AG09319 (cell line): ENCODE data around the gene CENPS.
"Not testable (repeated sequence)": the region's sequence is repeated elsewhere in the genome, so short reads cannot be mapped to it uniquely, and the experiment has no call there.

Source experiments
- DNase-seq: peaks from one replicate; pipeline ENCODE4 v3.0.0-alpha.2; 2010; ENCODE audit warnings: low read depth; ENCODE audit errors: extremely low read depth
- TF ChIP-seq, protein P1 (sequence below): IDR thresholded peaks from 2 replicates; pipeline ENCODE4 v1.5.1; 2011; ENCODE audit warnings: low read depth, mild to moderate bottlenecking, inconsistent platforms, low read length, moderate library complexity

Gene CENPS

DNA sequence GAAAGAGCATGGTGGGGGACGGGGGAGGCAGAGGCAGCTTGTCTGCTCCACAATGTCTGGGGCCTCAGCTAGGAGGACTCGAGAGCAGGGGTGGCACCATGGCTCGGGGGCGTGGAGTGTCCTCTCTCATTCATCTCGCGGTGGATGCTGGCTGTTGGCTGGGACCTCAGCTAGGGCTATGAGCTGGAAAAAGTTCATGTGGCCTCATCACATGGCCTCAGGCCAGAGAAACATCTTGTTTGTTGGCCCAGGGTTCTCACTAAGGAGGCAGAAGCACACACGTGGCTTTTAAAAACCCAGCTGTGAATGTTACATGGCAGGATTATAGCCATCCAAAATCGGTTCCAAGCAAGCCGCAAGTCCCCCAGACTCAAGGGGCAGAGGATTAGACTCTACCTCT, 6.2 kb upstream of the CENPS start:
- no peak for DNase-seq
- TF ChIP-seq, protein P1, sequence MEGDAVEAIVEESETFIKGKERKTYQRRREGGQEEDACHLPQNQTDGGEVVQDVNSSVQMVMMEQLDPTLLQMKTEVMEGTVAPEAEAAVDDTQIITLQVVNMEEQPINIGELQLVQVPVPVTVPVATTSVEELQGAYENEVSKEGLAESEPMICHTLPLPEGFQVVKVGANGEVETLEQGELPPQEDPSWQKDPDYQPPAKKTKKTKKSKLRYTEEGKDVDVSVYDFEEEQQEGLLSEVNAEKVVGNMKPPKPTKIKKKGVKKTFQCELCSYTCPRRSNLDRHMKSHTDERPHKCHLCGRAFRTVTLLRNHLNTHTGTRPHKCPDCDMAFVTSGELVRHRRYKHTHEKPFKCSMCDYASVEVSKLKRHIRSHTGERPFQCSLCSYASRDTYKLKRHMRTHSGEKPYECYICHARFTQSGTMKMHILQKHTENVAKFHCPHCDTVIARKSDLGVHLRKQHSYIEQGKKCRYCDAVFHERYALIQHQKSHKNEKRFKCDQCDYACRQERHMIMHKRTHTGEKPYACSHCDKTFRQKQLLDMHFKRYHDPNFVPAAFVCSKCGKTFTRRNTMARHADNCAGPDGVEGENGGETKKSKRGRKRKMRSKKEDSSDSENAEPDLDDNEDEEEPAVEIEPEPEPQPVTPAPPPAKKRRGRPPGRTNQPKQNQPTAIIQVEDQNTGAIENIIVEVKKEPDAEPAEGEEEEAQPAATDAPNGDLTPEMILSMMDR = peak; percentile 11

DNA sequence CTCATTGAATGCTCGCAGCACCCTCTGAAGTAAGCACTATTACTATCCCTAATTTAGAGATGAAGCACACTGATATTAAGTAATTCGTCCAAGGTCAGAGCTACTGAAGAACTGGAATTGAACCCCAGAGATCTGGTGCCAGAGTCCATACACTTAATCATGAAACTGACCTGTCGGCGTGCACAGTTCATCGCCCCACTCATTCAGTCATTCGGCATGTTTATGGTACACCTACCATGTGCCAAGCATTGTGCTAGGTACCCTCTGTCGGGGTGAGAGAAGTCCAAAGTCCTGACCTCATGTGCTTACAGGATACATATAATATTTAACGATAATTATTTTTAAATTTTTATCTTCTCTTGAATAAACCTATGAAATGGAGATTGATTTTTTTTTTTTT, 5.6 kb upstream of the CENPS start:
- DNase-seq = no peak
- TF ChIP-seq, protein P1 = no peak

DNA sequence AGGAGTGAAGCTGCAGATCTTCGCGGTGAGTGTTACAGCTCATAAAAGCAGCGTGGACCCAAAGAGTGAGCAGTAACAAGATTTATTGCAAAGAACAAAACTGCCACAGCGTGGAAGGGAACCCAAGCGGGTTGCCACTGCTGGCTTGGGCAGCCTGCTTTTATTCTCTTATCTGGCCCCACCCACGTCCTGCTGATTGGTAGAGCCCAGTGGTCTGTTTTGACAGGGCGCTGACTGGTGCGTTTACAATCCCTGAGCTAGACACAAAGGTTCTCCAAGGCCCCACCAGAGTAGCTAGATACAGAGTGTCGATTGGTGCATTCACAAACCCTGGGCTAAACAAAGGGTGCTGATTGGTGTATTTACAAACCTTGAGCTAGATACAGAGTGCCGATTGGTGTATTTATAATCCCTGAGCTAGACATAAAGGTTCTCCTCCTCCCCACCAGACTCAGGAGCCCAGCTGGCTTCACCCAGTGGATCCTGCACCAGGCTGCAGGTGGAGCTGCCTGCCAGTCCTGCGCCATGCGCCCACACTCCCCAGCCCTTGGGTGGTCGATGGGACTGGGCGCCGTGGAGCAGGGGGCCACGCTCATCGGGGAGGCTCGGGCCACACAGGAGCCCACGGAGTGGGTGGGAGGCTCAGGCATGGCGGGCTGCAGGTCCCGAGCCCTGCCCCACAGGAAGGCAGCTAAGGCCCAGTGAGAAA, 4.3 kb upstream of the CENPS start:
- DNase-seq = not testable (repeated sequence)

DNA sequence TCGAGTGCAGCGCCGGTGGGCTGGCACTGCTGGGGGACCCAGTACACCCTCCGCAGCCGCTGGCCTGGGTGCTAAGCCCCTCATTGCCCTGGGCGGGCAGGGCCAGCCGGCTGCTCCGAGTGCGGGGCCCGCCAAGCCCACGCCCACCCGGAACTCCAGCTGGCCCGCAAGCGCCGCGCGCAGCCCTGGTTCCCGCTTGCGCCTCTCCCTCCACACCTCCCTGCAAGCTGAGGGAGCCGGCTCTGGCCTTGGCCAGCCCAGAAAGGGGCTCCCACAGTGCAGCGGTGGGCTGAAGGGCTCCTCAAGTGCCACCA, 3.7 kb upstream of the CENPS start:
- DNase-seq = not testable (repeated sequence)

- DNase-seq = no peak
- TF ChIP-seq, protein P1 = no peak
Measured at GRCh38 chr1:10428984-10429383, 1.2 kb upstream of the CENPS start.

- no peak for DNase-seq
- TF ChIP-seq, protein P1 = no peak
Measured at GRCh38 chr1:10429868-10430215, 391 bp upstream of the CENPS start.

- no peak for DNase-seq
- TF ChIP-seq, protein P1 = no peak
Measured at GRCh38 chr1:10431070-10431730, 967 bp downstream of the CENPS start.

DNA sequence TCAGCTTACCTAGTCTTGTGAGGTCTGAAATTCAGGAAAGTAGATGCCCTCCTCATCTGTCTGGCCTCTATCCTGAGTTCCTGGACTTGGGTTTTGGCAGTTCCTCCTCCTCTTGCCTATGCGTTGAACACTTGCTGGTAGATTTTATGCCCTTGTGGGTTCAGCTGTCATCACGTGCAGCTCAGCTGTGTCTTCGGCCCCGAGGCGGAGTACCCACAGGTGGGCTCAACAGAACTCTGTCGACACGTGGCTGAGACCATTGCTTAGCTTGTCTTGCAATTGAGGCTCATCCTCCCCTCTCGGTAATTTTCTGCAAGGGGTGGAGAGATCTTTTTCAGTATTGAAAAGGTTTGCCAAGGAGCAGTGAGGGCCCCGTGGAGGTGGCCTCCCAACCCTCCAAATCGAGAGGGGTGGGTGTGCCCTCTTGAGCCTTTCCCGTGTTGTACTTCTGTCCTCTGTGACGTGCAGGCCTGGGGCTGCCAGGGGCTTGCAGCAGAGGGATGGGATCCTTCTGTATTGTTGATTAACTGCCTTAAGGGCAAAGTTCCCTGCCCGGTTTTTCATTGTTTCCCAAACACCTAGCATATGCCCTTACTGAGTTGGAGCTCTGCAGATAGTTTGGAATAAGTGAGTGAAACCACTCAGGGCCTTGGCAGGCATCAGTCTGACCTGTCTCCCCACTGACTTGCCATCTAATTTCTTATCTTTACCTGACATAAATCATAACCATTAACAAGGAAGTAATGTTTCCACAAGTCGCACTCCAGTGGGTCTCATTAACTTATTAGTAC, 2.9 kb downstream of the CENPS start:
- DNase-seq = no peak
- TF ChIP-seq, protein P1 = no peak
